Esophagus squamous epithelium (tissue), 5 donors: ENCODE results near the gene TOE1. TPM values are rescaled to one million over a fixed set of nuclear protein-coding genes. Genes with fewer than 3 reads are reported as not detected.

ENCODE experiments used
- DNase-seq: peaks from one replicate; lab custom pipeline; 2025; lab: John Stamatoyannopoulos, UW
- H3K27ac ChIP-seq, 4 donors: fragments of 200-600 bp; sonication (generic); one replicate each; pipeline ENCODE4 v1.5.1; 2016 to 2019; ENCODE audit warnings: mild to moderate bottlenecking in 1 of 4
- H3K27me3 ChIP-seq, 4 donors: fragments of 200-600 bp; sonication (generic); 1 replicate in 3 of 4; 2 replicates in 1 of 4; pipeline versions ENCODE4 v1.5.1 to v1.6.0; 2017 to 2021; ENCODE audit warnings: antibody characterized with exemption in 1 of 4
- H3K36me3 ChIP-seq, 3 donors: fragments of 200-600 bp; sonication (generic); one replicate each; pipeline ENCODE4 v1.5.1; 2016 to 2019
- H3K4me1 ChIP-seq, 3 donors: fragments of 200-600 bp; sonication (generic); one replicate each; pipeline ENCODE4 v1.5.1; 2017 to 2019
- H3K4me3 ChIP-seq, 4 donors: fragments of 200-600 bp; sonication (generic); 1 replicate in 3 of 4; 2 replicates in 1 of 4; pipeline ENCODE4 v1.5.1; 2016 to 2019; ENCODE audit warnings: mild to moderate bottlenecking in 2 of 4, moderate library complexity in 1 of 4
- H3K9me3 ChIP-seq, 3 donors: fragments of 200-600 bp; sonication (generic); one replicate each; pipeline ENCODE4 v1.5.1; 2016 to 2019
- POLR2A ChIP-seq, 4 donors: fragments of 450-650 bp; IDR thresholded peaks; one replicate each; pipeline ENCODE4 v1.6.1; 2017; ENCODE audit warnings: antibody characterized with exemption in 4 of 4, mild to moderate bottlenecking in 4 of 4, moderate library complexity in 3 of 4
- WGBS, 2 donors: methylation state at CpG; one replicate each; pipeline ENCODE4 v1.1.5; 2018; 5-methylcytosine and 5-hydroxymethylcytosine counted together
- intact Hi-C: fragments of 100-400 bp; cut with DNase I; formaldehyde crosslinking; loops from one replicate; pipeline ENCODE4 v1.15.0; 2022
- total RNA-seq, 4 donors: library from RNA; depleted of rRNA; stranded (reverse); fragments of >200 nt; gene quantifications; one replicate each; pipeline ENCODE4 v1.1.0, GENCODE V29; 2016
- TF ChIP-seq, protein P1 (sequence below), 6 experiments: fragments of 450-650 bp in 4 of 6; fragments of 200-600 bp in 2 of 6; sonication (generic) in 2 of 6; IDR thresholded peaks; one replicate each; pipeline ENCODE4 v1.5.1; 2016 to 2019; ENCODE audit warnings: antibody characterized with exemption in 6 of 6, mild to moderate bottlenecking in 4 of 6, moderate library complexity in 4 of 6
- donor health status: DM: yes; HTN: yes; CAD: no.

TOE1 gene
- total RNA-seq, 4 donors from 2014 or later: 6.4 to 11.4 (median 9.1) TPM

DNA sequence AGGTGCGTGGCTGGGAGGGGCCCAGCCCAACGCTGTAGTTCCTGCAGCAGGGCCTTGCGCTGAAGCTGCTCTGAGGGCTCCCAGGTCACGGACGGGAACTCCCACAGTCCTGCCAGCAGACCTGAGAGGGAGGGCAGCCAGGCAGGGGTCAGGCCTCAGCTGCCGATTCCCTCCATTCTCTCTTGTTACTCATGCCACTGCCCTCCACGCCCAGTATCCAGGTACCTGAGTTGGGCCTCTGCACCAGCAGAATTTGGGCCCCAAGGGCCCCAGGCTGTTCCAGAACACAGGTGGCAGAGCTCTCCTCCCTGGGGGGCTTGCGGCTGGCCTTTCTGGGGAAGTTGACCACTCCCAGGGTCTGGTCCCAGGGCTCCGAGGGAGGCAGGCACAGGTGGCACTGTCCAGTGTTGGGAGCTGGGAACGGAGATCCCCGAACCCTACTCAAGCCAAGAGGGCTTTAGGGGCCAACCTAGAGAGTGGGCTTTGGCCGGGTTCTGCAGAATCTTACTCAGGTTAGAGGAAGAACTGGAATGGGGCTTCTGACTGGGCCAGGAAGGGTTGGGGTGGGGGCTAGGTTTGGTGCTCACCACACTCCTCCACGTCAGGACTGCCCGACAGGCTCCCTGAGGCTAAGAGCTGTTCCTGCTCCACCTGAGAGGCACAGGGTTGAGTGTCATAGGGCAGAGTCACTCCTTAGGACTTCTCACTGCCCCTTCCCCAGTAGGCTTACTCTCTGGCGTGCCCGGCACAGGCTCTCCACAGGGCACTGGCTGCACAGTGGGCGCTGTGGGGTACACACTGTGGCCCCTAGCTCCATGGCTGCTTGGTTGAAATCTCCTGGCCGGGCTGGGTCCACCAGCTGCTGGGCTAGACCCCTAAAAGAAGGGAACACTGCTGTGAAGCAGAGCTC lies 8.3 kb upstream of the TOE1 start:
- intact Hi-C loops: no loop called here
- no peaks in the 10 kb centered on the region for H3K27me3 ChIP-seq
- no peak for DNase-seq
- peaks cover 12 to 47% (median 19%) of the 10 kb centered on the region in 3 donors for H3K4me1 ChIP-seq
- H3K4me3 ChIP-seq: no peak overlapping the region
- TF ChIP-seq, protein P1, sequence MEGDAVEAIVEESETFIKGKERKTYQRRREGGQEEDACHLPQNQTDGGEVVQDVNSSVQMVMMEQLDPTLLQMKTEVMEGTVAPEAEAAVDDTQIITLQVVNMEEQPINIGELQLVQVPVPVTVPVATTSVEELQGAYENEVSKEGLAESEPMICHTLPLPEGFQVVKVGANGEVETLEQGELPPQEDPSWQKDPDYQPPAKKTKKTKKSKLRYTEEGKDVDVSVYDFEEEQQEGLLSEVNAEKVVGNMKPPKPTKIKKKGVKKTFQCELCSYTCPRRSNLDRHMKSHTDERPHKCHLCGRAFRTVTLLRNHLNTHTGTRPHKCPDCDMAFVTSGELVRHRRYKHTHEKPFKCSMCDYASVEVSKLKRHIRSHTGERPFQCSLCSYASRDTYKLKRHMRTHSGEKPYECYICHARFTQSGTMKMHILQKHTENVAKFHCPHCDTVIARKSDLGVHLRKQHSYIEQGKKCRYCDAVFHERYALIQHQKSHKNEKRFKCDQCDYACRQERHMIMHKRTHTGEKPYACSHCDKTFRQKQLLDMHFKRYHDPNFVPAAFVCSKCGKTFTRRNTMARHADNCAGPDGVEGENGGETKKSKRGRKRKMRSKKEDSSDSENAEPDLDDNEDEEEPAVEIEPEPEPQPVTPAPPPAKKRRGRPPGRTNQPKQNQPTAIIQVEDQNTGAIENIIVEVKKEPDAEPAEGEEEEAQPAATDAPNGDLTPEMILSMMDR (IDR thresholded peaks at IDR 0.05): no peak
- no peak for TF ChIP-seq POLR2A (IDR thresholded peaks at IDR 0.05)
- peaks cover 3 to 54% (median 6%) of the 10 kb centered on the region in 3 donors for H3K36me3 ChIP-seq
- H3K27ac ChIP-seq: no peak overlapping the region
- no peaks in the 10 kb centered on the region for H3K9me3 ChIP-seq
- WGBS, 2 donors: 93 to 94% methylated on average over 3 to 7 of the region's 18 CpGs

DNA sequence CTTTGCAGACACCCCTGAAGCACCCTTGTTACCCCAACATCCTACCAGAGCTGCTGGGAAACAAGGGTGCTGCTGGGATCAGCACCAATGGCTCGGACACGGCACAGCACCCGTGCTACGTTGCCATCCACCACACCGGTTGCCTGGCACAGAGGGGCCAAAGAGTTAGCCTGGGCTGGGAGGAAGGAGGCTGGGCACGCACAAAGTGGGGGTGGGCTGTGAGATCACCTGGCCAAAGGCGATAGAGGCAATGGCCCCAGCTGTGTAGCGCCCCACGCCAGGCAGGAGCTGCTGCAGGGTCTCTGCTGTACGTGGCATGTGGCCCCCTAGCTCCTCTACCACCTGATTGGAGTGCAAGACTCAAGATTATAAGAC lies 7.6 kb upstream of the TOE1 start:
- Histone ChIP-seq H3K9me3 (no peaks in the 10 kb centered on the region), H3K36me3 (peaks cover 3 to 54% (median 6%) of the 10 kb centered on the region in 3 donors), H3K27ac (no peak overlapping the region), H3K4me3 (no peak overlapping the region), H3K4me1 (peaks cover 8 to 41% (median 13%) of the 10 kb centered on the region in 3 donors), H3K27me3 (no peaks in the 10 kb centered on the region)
- no peak for TF ChIP-seq POLR2A (IDR thresholded peaks at IDR 0.05)
- TF ChIP-seq, protein P1 (IDR thresholded peaks at IDR 0.05): no peak
- no peak for DNase-seq
- intact Hi-C loops: no loop called here
- 92% methylated on average over 5 of the region's 10 CpGs; no CpG with 5 or more reads in 1 of the 2 donors for WGBS, 2 donors

DNA sequence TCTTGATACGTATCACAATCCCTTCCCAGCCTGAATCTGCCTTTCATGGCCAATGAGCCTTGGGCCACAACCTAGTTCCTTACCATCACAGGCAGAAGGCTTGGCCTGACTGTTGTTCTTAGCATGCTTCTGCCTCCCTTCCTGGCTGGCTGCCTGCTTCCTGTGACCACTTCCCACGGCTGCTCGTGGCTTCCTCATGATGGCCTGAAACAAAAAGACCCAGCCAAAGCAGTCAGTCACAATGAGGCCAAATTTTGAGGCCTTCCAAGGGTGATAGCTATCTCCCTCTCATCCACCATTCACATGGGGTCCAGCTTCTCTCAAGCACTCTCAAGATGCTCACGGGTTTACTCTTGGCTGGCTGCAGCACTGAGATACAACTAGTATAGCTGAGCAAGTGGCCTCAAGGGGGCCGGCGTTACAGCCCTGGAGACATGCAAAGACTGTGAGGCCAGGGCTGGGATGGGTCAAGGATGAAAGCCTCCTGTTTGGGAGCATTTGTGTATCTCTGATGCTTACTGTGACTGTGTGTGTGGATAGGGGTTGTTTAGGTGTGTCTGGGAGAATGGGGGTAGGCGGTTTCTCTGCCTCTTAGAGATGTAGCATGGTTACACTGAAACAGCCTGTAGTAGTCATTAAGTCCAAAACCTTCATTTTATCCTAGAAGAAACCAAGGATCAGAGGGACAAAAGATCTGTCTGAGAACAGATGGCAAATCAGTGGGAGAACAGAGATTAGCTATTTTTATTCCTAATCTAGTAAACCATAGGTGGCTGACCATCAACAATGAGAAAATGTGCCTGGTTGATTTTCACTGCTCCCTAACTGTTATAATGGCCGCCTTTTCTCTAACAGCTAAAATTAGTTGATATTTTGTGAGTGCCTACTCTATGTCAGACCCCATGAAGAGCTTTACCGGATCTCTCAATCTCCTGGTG lies 5.4 kb upstream of the TOE1 start:
- intact Hi-C loops: no loop called here

DNA sequence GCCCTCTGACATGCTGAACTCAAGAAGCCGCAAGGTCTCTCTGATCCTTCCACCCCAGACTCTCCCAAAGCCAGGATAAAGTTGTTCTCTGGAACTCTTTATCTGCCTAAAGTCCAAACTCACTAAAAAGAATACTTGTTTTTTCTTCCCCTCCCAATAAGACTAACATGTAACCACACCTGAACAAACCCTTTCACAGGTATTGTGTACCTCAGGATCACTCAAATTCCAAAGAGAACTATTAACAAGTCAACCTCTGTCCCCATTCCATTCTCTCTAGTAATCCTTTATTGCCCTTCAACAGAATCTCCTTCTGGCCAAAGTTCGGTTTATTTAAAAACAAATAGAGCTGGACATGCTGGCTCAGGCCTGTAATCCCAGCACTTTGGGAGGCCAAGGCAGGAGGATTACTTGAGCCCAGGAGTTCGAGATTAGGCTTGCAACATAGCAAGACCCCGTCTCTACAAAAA lies 4.1 kb upstream of the TOE1 start:
- intact Hi-C loops: no loop called here
- Histone ChIP-seq H3K9me3 (no peaks in the 10 kb centered on the region), H3K36me3 (peaks cover 3 to 38% (median 6%) of the 10 kb centered on the region in 3 donors), H3K27me3 (no peaks in the 10 kb centered on the region), H3K4me1 (peaks cover 5 to 32% (median 9%) of the 10 kb centered on the region in 3 donors), H3K27ac (peak overlapping the region in 2 of 4 donors; percentile 11 to 46), H3K4me3 (no peak overlapping the region)
- DNase-seq: no peak
- WGBS, 2 donors: 69 to 100% methylated on average over 2 to 4 of the region's 4 CpGs
- TF ChIP-seq, protein P1 (IDR thresholded peaks at IDR 0.05): no peak
- TF ChIP-seq POLR2A (IDR thresholded peaks at IDR 0.05): no peak

More for the DNA sequence above, 5.4 kb upstream of the TOE1 start:
- Histone ChIP-seq H3K27ac (peak overlapping the region in 3 of 4 donors; percentile 14 to 46 (median 28)), H3K27me3 (no peaks in the 10 kb centered on the region), H3K9me3 (no peaks in the 10 kb centered on the region), H3K4me3 (no peak overlapping the region), H3K4me1 (peaks cover 2 to 29% (median 6%) of the 10 kb centered on the region in 3 donors), H3K36me3 (peaks cover 3 to 47% (median 6%) of the 10 kb centered on the region in 3 donors)
- no peak for DNase-seq
- no peak for TF ChIP-seq POLR2A (IDR thresholded peaks at IDR 0.05)
- 77 to 95% methylated on average over 4 to 8 of the region's 9 CpGs for WGBS, 2 donors

DNA sequence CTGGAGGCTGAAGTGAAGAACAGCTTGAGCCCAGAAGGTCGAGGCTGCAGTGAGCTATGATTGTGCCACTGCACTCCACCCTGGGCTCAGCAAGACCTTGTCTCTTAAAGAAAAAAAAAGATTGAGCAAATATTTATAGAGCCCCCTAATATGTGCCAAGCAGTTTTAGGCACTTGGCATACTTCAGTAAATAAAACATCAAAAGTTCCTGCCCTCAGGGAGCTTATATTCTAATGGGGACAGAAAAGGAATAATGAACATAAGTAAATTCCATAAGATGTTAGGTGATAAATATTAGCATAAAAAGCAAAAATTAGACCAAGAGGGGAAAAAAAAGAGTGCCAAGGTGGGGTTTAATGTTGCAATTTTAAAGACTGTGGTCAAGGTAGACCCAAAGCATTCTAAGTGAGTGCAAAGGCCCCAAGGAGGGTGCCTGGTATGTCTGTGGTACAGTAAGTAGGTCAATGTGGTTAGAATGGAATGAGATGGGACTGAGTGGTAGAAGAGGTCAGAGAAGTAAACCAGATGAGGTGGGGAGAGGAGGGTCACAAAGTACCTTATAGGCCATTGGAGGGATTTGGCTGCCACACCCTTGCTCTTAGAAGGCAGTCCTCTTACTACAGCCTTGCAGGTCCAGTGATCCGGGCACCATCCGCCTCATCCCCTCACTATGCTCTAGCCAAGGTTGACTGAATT lies 2.2 kb upstream of the TOE1 start:
- WGBS, 2 donors: 78 to 92% methylated on average over 3 of the region's 3 CpGs

More for the DNA sequence above, 2.2 kb upstream of the TOE1 start:
- Histone ChIP-seq H3K4me1 (peaks cover 11 to 51% (median 16%) of the 10 kb centered on the region in 3 donors), H3K9me3 (no peaks in the 10 kb centered on the region), H3K27ac (no peak overlapping the region), H3K27me3 (no peaks in the 10 kb centered on the region), H3K4me3 (no peak overlapping the region), H3K36me3 (peaks cover 9 to 32% (median 11%) of the 10 kb centered on the region in 3 donors)
- intact Hi-C loops: no loop called here
- no peak for DNase-seq
- TF ChIP-seq POLR2A (IDR thresholded peaks at IDR 0.05): no peak
- TF ChIP-seq, protein P1 (IDR thresholded peaks at IDR 0.05): no peak
